ENCODE results near the gene USP40.

USP40 gene

GRCh38 chr2:233440714-233441113 lies 125.9 kb downstream of the USP40 start:
- no peak for FAIRE-seq

- no peak for FAIRE-seq
Observed at GRCh38 chr2:233440314-233440713, 126.3 kb downstream of the USP40 start.

- FAIRE-seq, result no peak
Observed at GRCh38 chr2:233439191-233439590, 127.4 kb downstream of the USP40 start.

GRCh38 chr2:233438573-233439147 lies 127.9 kb downstream of the USP40 start:
- no peak for FAIRE-seq

DNA sequence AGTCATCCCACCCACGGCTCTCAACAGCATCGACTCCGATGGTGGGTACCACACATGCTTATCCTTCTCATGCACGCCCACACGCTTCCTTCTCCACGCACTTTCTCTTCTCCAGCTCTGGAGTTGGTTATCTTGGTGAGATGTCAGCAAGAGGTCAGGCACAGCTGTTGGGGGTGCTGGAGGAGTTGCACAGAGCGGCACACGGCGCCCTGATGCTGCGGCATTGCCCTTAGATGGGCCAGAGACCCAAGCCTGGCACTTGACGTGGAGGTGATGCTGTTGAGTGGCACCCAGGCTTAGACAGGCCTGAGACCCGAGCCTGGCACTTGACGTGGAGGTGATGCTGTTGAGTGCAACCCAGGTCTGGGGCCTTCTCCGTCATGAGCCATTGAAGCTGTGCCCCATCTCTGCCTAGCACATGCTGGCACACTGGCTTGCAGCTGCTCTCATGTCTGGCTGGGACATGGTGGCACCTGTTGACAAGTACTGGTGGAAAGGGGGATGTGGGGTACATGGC lies 129.1 kb downstream of the USP40 start:
- no peak for FAIRE-seq

GRCh38 chr2:233436691-233437438 lies 129.7 kb downstream of the USP40 start:
- no peak for FAIRE-seq

- no peak for FAIRE-seq
Observed at GRCh38 chr2:233436191-233436581, 130.4 kb downstream of the USP40 start.

DNA sequence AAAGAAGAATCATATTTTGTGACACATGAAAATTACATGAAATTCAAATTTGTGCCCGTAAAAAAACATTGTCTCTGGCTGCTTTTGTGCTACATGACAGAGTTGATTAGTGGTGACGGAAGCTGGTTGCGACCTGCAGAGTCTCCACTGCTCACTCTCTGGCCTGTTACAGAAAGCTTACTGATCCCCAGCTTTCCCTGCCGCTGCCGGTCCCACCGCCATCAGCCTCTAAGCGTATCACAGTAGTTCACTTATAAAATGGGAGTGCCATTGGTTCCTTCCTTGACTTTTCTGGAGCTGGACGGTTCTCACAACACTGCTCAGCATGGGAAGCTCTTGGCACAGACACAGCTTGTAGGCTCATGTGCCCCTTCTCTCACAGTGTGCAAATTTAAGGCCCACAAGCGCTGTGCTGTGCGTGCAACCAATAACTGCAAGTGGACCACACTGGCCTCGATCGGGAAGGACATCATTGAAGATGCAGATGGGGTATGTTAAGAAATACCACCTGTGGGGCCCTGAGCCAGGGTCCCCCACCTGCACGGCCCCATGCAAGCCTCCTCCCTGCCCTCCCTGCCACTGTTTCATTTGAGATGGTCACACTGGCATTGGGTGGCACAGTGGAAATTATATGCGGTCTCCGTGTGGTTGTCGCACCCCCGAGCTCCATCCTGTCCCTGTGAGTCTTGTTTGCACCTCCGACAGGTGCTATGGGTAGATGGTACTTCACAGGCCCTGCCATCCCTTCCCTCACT lies 131.0 kb downstream of the USP40 start:
- no peak for FAIRE-seq

GRCh38 chr2:233434666-233435330 lies 131.8 kb downstream of the USP40 start:
- no peak for FAIRE-seq

DNA sequence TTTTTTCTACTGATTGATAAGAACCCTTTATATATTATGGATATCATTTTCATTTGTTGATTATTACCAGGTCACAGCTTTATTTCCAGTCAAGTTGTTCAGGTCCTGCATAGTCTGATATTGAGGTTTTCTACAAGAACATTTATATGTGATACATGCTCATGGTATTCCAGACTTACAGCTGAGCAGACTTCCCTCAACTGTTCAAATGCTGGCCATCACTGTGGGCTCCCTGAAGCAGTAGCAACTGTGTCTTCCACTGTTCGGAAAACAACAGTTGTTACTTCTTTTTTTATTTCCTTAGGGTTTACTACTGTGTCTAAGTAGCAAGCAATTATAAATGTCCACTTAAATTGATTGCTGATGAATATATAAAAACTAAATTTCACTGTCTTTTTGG lies 132.8 kb downstream of the USP40 start:
- no peak for FAIRE-seq

DNA sequence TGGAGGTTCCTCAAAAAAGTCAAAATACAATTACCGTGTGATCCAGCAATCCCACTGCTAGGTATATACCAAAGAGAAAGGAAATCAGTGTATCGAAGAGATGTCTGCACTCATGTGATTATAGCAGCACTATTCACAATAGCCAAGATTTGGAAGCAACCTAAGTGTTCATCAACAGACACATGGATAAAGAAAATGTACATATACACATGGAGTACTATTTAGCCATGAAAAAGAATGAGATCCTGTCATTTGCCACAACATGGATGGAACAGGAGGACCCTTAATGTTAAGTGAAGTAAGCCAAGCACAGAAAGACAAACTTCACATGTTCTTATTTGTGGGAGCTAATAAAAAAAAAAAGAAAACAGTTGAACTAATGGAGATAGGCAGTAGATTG lies 133.6 kb downstream of the USP40 start:
- no peak for FAIRE-seq

DNA sequence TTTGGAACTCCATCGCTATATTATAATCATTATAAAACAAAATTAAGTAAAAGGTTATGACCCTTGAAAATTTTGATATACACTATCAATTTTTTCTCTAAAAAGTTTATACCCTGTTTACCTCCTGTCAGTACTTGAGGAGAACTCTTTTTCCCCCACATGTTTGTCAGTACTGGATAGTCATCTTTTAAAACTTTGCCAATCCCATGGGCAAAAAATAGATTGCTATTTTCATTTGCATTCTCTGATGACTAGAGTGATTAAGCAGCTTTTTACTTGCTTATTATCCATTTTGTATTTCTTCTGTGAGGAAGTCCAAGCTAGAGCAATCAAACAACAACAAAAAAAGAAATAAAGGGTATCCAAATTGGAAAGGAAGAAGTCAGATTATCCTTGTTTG lies 135.9 kb downstream of the USP40 start:
- no peak for FAIRE-seq

- no peak for FAIRE-seq
Observed at GRCh38 chr2:233430081-233430480, 136.5 kb downstream of the USP40 start.

GRCh38 chr2:233429175-233429897 lies 137.2 kb downstream of the USP40 start:
- no peak for FAIRE-seq

DNA sequence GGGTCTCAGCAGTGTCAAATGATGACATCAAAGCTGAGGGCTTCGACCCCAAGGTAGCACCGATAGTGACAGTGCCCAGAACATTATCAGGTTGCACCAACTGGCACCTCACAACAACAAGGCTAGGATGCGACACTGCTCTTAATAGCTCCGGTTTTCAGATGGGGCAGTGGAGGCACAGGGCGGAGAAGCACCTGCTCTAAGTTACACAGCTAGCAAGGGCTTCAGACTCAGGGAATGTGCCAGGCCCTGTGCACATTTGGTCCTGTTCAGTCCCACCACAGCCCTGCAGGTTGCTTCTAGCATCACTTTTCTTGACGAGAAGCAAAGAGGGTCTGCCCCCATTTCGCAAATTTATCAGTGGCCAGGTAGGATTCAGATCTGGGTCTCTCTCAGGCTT lies 138.1 kb downstream of the USP40 start:
- FAIRE-seq, result no peak

- FAIRE-seq, result no peak
Observed at GRCh38 chr2:233428008-233428407, 138.6 kb downstream of the USP40 start.

DNA sequence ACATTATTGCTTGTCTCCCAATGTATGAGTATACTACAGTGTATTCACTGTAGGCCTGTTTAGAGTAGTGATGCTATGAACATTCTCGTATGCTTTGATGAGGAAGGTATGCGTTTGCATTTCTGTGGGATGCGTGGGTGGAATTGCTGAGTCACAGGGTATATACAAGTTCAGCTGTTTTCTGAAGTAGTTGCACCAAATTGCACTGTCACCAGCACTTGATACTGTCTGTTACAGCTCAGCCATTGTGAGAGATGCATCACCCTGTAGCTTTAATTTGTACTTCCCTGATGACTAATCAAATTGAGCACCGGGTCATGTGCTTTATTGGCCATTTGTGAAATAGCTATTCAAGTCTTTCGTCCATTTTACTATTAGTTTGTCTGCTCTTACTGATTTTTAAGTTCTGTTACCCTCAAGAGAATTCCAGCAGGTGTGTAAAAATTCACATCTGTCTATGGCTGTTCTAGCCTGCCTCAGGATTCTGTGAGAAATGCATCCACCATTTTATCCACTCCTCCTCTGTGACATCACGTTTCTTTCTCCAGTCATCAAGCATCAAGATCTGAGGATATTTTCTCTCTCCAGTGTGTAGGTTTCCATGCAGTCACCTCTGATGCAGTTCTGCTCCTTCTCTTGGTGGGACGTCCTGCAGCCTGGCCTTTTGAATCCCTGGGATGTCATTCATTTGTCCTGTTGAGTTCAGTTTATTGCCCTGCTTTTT lies 139.8 kb downstream of the USP40 start:
- no peak for FAIRE-seq
